A549 (cell line): Measurements from ENCODE around the gene ASAP2.

ENCODE experiments used
- BHLHE40 ChIP-seq: IDR thresholded peaks from 2 replicates; pipeline ENCODE4 v1.6.1; 2012; ENCODE audit warnings: low read depth, low read length, inconsistent platforms
- CHD2 ChIP-seq: fragments of 150-350 bp; IDR thresholded peaks from 2 replicates; pipeline ENCODE4 v1.6.1; 2014; ENCODE audit warnings: low read length; ENCODE audit not compliant: partially characterized antibody
- EP300 ChIP-seq, 2 experiments: fragments of >200 bp; sonication (Bioruptor Twin); formaldehyde crosslinking; IDR thresholded peaks; 2 replicates in 1 of 2; 3 replicates in 1 of 2; pipeline ENCODE4 v1.6.1; 2016 to 2017
- KDM5A ChIP-seq: fragments of 200-600 bp; sonication (generic); IDR thresholded peaks from 2 replicates; pipeline ENCODE4 v1.6.1; 2016; ENCODE audit warnings: antibody characterized with exemption, mild to moderate bottlenecking
- POLR2A ChIP-seq: IDR thresholded peaks from 2 replicates; pipeline ENCODE4 v1.6.1; 2012; ENCODE audit warnings: mild to moderate bottlenecking, low read length
- ZFP36 ChIP-seq: fragments of 450-650 bp; IDR thresholded peaks from 2 replicates; pipeline ENCODE4 v1.6.1; 2014; ENCODE audit warnings: borderline replicate concordance; ENCODE audit not compliant: partially characterized antibody
- TF ChIP-seq, protein P1 (sequence below): fragments of >200 bp; sonication (Bioruptor Twin); formaldehyde crosslinking; IDR thresholded peaks from 3 replicates; pipeline ENCODE4 v1.5.1; 2016
- TF ChIP-seq, protein P2 (sequence below): IDR thresholded peaks from 2 replicates; pipeline ENCODE4 v1.6.1; 2012
- TF ChIP-seq, protein P3 (sequence below): fragments of 450-650 bp; IDR thresholded peaks from 2 replicates; pipeline ENCODE4 v1.6.1; 2014; ENCODE audit warnings: antibody characterized with exemption

DNA sequence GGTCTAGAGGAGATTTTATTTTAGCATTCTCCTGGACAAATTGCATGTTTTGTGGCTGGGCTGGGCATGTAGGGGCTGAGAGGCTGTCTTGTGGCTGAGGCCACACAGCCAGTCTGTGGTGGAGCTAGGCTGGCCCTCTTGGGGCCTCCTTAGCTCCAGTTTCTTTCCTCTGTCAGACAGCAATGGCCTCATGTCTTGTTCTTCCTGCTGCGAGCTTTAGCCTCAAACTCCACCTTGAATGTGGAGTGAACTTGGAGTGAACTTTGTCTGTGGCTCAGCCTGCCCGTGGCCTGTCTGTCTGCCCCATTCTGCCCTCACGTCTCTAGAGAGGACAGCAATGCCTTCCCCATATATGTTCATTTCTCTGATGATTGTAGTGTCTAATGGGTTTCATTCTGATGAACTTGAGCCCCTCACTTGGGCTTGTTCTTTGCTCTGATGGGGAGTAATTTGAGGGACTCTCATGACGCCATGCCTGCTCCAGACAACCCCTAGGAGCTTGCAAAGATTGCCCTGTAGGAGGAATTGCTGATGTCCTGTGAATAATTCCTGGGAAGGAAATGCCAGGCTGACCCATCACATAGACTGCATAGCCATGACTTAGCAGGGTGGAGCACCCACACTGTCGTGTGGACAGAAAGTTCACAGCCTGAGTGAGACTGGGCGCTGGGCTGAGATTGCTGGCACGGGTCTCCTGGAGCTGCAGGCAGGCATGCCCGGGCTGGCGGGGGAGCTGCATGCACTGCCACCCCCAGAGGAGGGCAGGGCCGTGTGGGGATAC lies 42.6 kb downstream of the ASAP2 start:
- TF ChIP-seq CHD2 (no peak), BHLHE40 (no peak), ZFP36 (no peak), EP300 (IDR thresholded peaks at IDR 0.05) (no peak), POLR2A (no peak), KDM5A (no peak)
- TF ChIP-seq, protein P1, sequence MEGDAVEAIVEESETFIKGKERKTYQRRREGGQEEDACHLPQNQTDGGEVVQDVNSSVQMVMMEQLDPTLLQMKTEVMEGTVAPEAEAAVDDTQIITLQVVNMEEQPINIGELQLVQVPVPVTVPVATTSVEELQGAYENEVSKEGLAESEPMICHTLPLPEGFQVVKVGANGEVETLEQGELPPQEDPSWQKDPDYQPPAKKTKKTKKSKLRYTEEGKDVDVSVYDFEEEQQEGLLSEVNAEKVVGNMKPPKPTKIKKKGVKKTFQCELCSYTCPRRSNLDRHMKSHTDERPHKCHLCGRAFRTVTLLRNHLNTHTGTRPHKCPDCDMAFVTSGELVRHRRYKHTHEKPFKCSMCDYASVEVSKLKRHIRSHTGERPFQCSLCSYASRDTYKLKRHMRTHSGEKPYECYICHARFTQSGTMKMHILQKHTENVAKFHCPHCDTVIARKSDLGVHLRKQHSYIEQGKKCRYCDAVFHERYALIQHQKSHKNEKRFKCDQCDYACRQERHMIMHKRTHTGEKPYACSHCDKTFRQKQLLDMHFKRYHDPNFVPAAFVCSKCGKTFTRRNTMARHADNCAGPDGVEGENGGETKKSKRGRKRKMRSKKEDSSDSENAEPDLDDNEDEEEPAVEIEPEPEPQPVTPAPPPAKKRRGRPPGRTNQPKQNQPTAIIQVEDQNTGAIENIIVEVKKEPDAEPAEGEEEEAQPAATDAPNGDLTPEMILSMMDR = no peak
- TF ChIP-seq, protein P2, sequence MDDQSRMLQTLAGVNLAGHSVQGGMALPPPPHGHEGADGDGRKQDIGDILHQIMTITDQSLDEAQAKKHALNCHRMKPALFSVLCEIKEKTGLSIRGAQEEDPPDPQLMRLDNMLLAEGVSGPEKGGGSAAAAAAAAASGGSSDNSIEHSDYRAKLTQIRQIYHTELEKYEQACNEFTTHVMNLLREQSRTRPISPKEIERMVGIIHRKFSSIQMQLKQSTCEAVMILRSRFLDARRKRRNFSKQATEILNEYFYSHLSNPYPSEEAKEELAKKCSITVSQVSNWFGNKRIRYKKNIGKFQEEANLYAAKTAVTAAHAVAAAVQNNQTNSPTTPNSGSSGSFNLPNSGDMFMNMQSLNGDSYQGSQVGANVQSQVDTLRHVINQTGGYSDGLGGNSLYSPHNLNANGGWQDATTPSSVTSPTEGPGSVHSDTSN = no peak
- TF ChIP-seq, protein P3, sequence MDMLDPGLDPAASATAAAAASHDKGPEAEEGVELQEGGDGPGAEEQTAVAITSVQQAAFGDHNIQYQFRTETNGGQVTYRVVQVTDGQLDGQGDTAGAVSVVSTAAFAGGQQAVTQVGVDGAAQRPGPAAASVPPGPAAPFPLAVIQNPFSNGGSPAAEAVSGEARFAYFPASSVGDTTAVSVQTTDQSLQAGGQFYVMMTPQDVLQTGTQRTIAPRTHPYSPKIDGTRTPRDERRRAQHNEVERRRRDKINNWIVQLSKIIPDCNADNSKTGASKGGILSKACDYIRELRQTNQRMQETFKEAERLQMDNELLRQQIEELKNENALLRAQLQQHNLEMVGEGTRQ = no peak
